SJCRH30 (cell line): Measurements from ENCODE around the gene TEC. TPM values are rescaled to one million over a fixed set of nuclear protein-coding genes. Genes with fewer than 3 reads are reported as not detected.
"Not testable (repeated sequence)": the region's sequence is repeated elsewhere in the genome, so short reads cannot be mapped to it uniquely, and the experiment has no call there.

Source experiments
- DNase-seq, 2 experiments: peaks; one replicate each; pipeline ENCODE4 v3.0.0-alpha.2; 2015 to 2020
- H3K27ac ChIP-seq: fragments of 250-450 bp; sonication (Bioruptor Pico); 2 replicates; pipeline ENCODE4 v1.5.1; 2020; ENCODE audit warnings: mild to moderate bottlenecking, moderate library complexity
- H3K27me3 ChIP-seq: fragments of 250-450 bp; sonication (Bioruptor Pico); 2 replicates; pipeline ENCODE4 v1.5.1; 2020; ENCODE audit warnings: mild to moderate bottlenecking, moderate library complexity
- H3K36me3 ChIP-seq: fragments of 250-450 bp; sonication (Bioruptor Pico); 2 replicates; pipeline ENCODE4 v1.5.1; 2020; ENCODE audit warnings: mild to moderate bottlenecking, moderate library complexity
- H3K4me1 ChIP-seq: fragments of 250-450 bp; sonication (Bioruptor Pico); 2 replicates; pipeline ENCODE4 v1.5.1; 2020; ENCODE audit warnings: mild to moderate bottlenecking, moderate library complexity
- H3K4me3 ChIP-seq: fragments of 250-450 bp; sonication (Bioruptor Pico); 2 replicates; pipeline ENCODE4 v1.5.1; 2020; ENCODE audit warnings: mild to moderate bottlenecking, moderate library complexity
- H3K9me3 ChIP-seq: fragments of 250-450 bp; sonication (Bioruptor Pico); replicated peaks from 2 replicates; pipeline ENCODE4 v1.5.1; 2020; ENCODE audit warnings: mild to moderate bottlenecking, moderate library complexity
- total RNA-seq: library from RNA; depleted of rRNA; stranded (reverse); fragments of >200 nt; shearing (Covaris generic); gene quantifications from 2 replicates; pipeline ENCODE4 v1.2.3, GENCODE V29; 2014

TEC gene
- total RNA-seq, 1 experiment from 2014 or later, result 11.0 TPM

DNA sequence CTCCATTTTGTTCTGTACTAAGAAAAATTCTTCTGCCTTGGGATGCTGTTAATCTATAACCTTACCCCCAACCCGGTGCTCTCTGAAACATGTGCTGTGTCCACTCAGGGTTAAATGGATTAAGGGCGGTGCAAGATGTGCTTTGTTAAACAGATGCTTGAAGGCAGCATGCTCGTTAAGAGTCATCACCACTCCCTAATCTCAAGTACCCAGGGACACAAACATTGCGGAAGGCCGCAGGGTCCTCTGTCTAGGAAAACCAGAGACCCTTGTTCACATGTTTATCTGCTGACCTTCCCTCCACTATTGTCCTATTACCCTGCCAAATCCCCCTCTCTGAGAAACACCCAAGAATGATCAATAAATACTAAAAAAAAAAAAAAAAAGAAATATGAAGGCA is 82.6 kb downstream of the TEC start:
- H3K9me3 ChIP-seq, H3K27ac ChIP-seq, H3K36me3 ChIP-seq, H3K27me3 ChIP-seq, DNase-seq, H3K4me1 ChIP-seq, H3K4me3 ChIP-seq: not testable (repeated sequence)

DNA sequence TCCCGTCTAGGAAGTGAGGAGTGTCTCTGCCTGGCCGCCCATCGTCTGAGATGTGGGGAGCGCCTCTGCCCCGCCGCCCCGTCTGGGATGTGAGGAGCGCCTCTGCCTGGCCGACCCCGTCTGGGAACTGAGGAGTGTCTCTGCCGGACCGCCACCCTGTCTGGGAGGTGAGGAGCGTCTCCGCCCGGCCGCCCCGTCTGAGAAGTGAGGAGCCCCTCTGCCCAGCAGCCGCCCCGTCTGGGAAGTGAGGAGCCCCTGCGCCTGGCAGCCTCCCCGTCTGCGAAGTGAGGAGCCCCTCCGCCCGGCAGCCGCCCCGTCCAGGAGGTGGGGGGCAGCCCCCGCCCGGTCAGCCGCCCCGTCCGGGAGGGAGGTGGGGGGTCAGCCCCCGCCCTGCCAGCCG is 83.2 kb downstream of the TEC start:
- H3K27me3 ChIP-seq, H3K4me1 ChIP-seq, H3K9me3 ChIP-seq, H3K27ac ChIP-seq, H3K36me3 ChIP-seq, DNase-seq, H3K4me3 ChIP-seq: not testable (repeated sequence)

DNA sequence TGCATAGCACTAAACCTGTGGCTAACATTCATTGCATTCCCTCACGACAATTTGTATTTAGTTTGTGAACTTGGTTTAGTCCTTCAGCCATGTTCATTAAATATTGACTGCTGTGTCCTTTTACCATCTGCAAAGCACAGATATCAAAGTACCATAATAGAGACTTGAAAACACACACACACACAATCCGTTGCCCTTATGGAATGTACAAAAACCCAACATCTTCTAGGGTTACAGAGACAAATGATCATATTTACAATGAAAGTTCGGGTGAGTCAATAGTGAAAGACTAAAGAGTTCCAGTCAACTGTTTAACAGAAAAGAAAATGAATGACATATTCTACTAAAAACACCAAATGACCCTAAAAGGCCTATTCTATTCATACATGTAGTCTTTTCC is 84.8 kb downstream of the TEC start:
- Histone ChIP-seq H3K4me1 (peaks cover 13% of the 10 kb centered on the region), H3K9me3 (no peaks in the 10 kb centered on the region; the same call in 1 of the 2 replicates), H3K4me3 (no peak overlapping the region), H3K36me3 (no peaks in the 10 kb centered on the region), H3K27ac (no peak overlapping the region), H3K27me3 (no peaks in the 10 kb centered on the region)
- no peak for DNase-seq

DNA sequence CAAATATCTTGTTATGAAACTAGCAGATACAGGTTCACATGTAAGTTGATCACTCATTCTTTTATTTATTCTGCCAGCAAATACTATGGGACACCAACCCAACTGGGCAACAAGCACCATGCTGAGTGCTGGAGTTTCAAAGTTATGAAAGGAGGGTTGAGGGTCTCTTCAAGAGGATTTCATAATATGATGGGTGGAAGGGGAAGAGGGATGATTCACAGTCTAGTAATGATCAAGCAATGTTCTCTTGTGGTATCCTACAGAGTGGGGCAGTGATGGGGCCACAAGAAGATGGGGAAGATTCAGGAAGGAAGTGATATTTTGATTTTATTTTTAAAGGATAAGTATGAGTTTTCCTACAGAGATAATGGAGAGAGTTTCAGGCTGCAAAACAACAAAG is 89.4 kb downstream of the TEC start:
- peaks cover 3% of the 10 kb centered on the region; the same call in 1 of the 2 replicates for H3K9me3 ChIP-seq
- H3K27me3 ChIP-seq, result no peaks in the 10 kb centered on the region
- no peak for DNase-seq
- H3K36me3 ChIP-seq, result no peaks in the 10 kb centered on the region
- H3K4me3 ChIP-seq, result no peak overlapping the region
- no peak overlapping the region for H3K27ac ChIP-seq
- H3K4me1 ChIP-seq, result peaks cover 34% of the 10 kb centered on the region

DNA sequence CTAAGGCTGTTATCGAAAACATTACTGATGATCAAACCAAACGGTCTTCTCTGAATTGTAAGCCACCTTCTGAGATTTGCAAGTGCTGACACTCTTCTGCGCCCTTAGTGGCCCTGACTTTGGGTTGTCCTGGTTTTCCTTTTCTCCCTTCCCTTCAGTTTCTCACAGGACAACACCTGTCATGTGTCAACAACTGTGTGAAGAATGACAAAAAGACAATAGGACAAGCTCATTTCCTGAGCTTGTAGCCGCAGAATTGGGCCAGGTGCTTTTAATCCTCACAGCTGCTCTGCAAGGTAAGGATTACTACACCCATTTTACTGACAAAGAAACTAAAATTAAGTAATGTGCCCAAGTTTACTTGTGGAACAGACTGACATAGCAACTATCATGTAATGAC is 90.7 kb downstream of the TEC start:
- Histone ChIP-seq H3K36me3 (no peaks in the 10 kb centered on the region), H3K4me3 (no peak overlapping the region), H3K9me3 (peaks cover 3% of the 10 kb centered on the region; the same call in 1 of the 2 replicates), H3K27ac (peak overlapping the region; percentile 47), H3K27me3 (no peaks in the 10 kb centered on the region), H3K4me1 (peaks cover 39% of the 10 kb centered on the region)
- peak; percentile 62 to 86 for DNase-seq

DNA sequence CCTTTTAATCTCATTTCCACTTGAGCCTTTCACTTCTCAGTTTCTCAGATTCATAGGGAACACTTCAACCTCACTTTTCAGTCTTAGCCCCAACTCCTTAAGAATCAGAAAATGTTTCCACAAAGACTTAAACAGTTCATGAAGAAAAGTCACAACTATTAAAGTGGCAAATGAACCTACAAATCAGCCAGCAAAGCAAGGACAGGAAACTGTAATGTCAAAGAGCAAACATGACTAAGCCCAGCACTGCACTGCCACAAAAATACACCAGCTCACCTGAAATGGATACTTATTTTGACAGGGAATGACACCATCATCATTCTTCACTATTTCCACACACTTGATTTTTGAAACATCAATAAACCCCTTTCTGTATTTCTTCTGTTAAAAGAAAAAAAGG is 93.8 kb downstream of the TEC start:
- Histone ChIP-seq H3K4me1 (peaks cover 53% of the 10 kb centered on the region), H3K36me3 (no peaks in the 10 kb centered on the region), H3K9me3 (peaks cover 3% of the 10 kb centered on the region; the same call in 1 of the 2 replicates), H3K4me3 (no peak overlapping the region), H3K27ac (no peak overlapping the region), H3K27me3 (no peaks in the 10 kb centered on the region)
- DNase-seq, result no peak

DNA sequence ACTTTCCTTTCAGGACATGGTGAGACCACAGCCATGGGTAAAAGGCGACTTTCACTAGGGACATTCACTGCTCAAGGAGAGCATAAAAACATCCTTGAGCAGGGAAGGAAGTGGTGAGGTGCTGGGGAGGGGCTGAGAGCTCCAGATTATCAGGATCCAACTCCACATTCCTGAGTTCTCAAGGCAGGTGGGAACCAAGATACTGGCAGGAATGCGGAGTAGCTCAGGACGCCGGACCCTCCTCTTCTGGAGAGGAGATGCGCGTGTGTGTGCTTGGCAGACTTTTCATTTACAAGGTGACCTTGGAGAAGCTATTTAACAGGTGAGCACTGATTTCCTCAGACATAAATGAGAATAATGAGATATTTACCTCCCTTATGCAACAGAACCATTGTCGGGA is 94.3 kb downstream of the TEC start:
- DNase-seq, result no peak
- no peaks in the 10 kb centered on the region for H3K36me3 ChIP-seq
- H3K9me3 ChIP-seq, result peaks cover 3% of the 10 kb centered on the region; the same call in 1 of the 2 replicates
- no peak overlapping the region for H3K27ac ChIP-seq
- peaks cover 50% of the 10 kb centered on the region for H3K4me1 ChIP-seq
- no peak overlapping the region for H3K4me3 ChIP-seq
- no peaks in the 10 kb centered on the region for H3K27me3 ChIP-seq

DNA sequence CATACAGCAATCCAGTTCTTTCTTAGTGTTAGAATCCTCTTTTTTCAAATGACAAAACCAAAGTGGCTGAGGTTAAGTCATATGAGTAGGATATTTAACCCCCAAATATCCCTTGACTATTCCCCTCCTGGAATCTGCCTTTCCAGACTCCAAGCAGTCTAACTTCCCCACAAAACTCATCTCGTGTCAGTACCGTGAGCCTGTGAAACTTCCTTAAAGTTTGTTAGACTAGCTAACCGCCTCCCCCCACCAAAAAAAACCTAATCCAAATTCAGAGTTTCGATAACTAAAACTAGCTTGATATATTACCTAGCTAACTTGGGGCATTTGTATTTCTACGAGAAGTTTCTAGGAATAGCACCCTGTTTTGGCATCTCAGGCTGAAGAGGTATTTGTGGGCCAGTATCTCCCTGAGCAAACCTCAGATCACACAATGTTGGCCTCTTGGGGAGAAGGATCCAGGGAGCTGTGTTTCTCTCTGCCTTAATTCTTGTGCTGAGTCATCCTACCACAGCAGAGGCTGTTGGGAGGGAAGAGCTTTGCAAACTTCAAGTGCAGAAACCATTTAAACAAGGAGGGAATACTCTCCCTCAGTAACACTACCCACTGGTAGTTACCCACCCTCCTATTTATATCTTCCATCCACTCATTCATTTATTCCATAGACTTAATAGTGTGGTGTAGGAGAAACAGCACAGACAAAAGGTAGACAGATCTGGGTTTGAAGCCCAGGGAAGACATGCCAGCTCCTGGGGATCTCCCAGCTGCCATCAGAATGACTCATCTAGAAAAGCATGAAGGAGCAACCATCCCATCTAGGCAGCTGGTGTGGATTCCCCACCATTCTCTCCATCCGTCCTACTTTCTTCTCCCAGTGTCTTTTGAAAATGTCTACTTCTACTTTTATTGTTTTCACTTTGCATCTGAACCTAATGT is 96.3 kb downstream of the TEC start:
- peak; percentile 60 to 78 for DNase-seq
- H3K4me1 ChIP-seq, result peaks cover 32% of the 10 kb centered on the region
- H3K36me3 ChIP-seq, result no peaks in the 10 kb centered on the region
- H3K27ac ChIP-seq, result peak overlapping the region; percentile 80
- no peak overlapping the region for H3K4me3 ChIP-seq
- H3K27me3 ChIP-seq, result no peaks in the 10 kb centered on the region
- peaks cover 3% of the 10 kb centered on the region; the same call in 1 of the 2 replicates for H3K9me3 ChIP-seq

DNA sequence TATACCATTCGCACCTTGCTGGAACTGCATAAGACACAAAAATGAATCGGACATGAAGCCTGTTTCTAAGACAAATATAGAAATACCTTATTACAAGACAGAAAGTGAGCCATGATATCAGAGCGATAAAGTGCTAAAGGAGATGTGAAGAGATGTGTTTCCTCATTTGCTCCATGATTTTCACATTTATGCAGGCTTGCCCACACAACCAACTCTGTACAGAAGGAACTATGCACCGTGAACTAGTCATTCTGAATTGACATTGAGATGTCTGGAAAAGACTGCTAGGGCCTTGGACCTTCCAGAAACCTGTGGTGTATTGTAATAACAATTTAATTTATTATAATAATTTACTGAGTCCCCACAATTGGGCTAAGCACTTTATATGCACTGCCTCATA is 97.0 kb downstream of the TEC start:
- Histone ChIP-seq H3K4me3 (no peak overlapping the region), H3K9me3 (peaks cover 1% of the 10 kb centered on the region; the same call in 1 of the 2 replicates), H3K27ac (peak overlapping the region; percentile 80), H3K27me3 (no peaks in the 10 kb centered on the region), H3K4me1 (peaks cover 30% of the 10 kb centered on the region), H3K36me3 (peaks cover 3% of the 10 kb centered on the region; the same call in 1 of the 2 replicates)
- no peak for DNase-seq

DNA sequence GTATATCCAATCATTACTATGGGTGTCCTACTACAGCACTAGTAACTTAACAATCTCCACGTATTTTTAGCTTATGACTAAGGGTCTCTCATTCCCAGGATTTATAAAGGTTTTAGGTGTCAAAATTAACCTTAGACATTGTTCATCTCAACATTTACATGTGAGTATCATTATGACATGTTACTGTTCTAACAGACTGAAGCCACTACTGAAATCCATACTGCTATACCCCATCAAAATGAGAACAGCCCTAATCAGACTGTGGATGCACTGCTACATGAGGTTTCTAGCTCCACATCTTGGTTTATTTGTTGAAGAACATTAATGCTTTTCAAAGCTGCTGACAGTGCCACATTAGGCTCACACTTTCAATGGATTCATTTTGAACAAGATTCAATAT is 100.0 kb downstream of the TEC start:
- Histone ChIP-seq H3K27me3 (no peaks in the 10 kb centered on the region), H3K27ac (no peak overlapping the region), H3K4me3 (no peak overlapping the region), H3K36me3 (peaks cover 4% of the 10 kb centered on the region; the same call in 1 of the 2 replicates), H3K9me3 (no peaks in the 10 kb centered on the region), H3K4me1 (peaks cover 18% of the 10 kb centered on the region)
- DNase-seq, result no peak

DNA sequence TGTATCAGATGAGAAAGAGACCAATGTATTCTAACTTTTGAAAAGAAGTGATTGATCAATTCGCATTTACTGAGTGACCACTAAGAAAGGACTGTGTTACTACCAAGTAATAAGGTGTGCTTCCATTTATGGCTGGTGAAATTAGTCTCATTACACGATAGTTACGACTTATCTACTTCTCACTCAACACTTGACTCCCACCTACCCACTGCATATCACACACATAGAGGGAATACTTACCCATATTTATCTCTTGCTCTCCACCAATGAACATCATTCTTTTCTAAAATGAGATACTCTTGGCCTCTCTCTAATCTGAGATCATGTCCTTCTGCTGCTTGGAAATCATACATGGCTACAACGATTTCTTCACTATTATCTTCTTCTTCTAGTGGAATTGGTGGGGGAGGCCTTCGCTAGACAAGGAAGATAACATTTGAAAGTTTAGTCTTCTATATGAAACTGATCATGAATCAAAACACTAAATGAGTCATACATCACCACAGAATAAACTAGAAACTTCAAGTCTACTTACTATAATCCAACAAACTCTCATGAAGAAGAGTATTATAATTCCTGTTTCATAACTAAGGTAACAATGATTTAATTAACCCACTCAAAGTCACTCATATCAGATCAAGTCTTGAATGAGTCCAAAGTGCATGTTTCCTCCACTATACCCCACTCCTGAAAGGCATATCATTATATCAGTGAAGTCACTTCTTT is 101.9 kb downstream of the TEC start:
- DNase-seq, result no peak
- H3K9me3 ChIP-seq, result no peaks in the 10 kb centered on the region
- no peak overlapping the region for H3K27ac ChIP-seq
- peaks cover 2% of the 10 kb centered on the region for H3K4me1 ChIP-seq
- H3K4me3 ChIP-seq, result no peak overlapping the region
- peaks cover 7% of the 10 kb centered on the region for H3K36me3 ChIP-seq
- no peaks in the 10 kb centered on the region for H3K27me3 ChIP-seq

DNA sequence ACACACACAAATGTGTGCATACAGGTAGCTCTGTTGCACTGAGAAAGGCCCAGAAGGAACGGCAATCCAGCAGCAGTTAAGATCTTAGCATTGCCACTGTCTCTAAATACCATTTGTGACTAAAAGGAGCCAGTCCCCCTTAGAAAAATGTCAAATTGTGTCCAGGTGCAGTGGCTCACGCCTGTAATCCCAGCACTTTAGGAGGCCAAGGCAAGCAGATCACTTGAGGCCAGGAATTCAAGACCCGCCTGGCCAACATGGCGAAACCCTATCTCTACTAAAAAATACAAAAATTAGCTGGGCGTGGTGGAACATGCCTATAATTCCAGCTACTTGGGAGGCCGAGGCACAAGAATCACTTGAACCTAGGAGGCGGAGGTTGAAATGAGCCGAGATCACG is 105.1 kb downstream of the TEC start:
- DNase-seq, result not testable (repeated sequence)

DNA sequence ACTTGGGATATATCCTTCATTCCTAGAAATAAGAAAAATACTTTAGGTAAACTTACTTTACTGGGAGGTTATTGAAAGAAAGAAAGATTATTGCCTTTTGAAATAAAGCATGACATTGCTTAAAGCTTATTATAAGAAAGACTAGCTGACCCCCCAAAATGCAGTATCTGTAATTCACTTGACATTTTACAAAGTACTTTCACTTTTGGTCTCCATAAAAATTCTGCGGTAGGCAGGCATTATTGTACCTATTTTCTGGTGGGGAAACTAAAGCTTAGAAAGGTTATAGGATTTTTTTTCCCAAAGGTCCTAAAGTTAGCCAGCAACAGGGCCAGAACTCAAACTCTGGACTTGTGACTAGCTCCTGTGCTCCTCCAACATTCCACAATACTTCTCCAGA is 105.9 kb downstream of the TEC start:
- Histone ChIP-seq H3K4me3 (no peak overlapping the region), H3K36me3 (peaks cover 9% of the 10 kb centered on the region), H3K27me3 (no peaks in the 10 kb centered on the region), H3K9me3 (no peaks in the 10 kb centered on the region), H3K27ac (no peak overlapping the region), H3K4me1 (peaks cover 9% of the 10 kb centered on the region)
- no peak for DNase-seq

More for the DNA sequence above, 105.1 kb downstream of the TEC start:
- not testable (repeated sequence) for H3K9me3 ChIP-seq, H3K27me3 ChIP-seq, H3K4me1 ChIP-seq, H3K27ac ChIP-seq, H3K4me3 ChIP-seq, H3K36me3 ChIP-seq

DNA sequence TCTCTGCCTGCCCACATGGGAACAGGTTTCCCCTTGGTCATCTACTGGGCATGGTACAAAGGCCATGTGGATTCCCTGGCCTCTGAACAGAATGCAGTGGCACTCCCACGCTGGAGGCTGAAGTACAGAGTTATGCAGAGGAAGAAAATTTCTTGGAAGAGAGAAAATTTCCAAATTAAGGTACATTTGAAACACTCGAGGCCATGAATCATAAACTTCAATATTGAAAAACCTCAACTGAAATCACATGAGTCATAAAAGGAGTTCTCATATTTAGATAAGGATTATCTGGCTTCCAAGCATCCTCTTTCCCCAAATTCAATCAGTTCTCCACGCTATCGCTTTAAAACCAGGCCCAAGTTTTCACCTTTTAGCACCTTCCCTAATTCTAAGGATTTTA is 107.5 kb downstream of the TEC start:
- Histone ChIP-seq H3K36me3 (peaks cover 5% of the 10 kb centered on the region), H3K9me3 (no peaks in the 10 kb centered on the region), H3K4me1 (peaks cover 9% of the 10 kb centered on the region), H3K27me3 (no peaks in the 10 kb centered on the region), H3K27ac (no peak overlapping the region), H3K4me3 (no peak overlapping the region)
- DNase-seq, result no peak

DNA sequence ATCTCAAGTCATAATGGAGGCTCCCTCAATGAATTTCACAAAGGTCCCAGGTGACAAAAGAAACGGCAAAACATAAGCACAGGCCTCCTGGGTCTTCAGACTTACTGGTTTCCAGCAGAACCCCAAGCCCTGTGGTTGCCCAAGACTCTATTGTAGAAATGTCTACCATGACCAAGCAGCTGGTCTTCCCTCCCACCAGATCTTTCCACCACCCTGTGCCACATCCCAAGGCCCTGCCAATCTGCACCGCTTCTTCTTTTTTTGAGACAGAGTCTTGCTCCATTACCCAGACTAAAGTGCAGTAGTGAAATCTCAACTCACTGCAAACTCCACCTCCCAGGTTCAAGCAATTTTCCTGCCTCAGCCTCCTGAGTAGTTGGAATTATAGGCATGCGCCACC is 112.4 kb downstream of the TEC start:
- Histone ChIP-seq H3K27ac (no peak overlapping the region), H3K9me3 (peaks cover 10% of the 10 kb centered on the region; the same call in 1 of the 2 replicates), H3K27me3 (no peaks in the 10 kb centered on the region), H3K36me3 (peaks cover 8% of the 10 kb centered on the region), H3K4me1 (peaks cover 5% of the 10 kb centered on the region), H3K4me3 (no peak overlapping the region)
- no peak for DNase-seq
